Measurements from ENCODE around the gene PARD3B.

DNA sequence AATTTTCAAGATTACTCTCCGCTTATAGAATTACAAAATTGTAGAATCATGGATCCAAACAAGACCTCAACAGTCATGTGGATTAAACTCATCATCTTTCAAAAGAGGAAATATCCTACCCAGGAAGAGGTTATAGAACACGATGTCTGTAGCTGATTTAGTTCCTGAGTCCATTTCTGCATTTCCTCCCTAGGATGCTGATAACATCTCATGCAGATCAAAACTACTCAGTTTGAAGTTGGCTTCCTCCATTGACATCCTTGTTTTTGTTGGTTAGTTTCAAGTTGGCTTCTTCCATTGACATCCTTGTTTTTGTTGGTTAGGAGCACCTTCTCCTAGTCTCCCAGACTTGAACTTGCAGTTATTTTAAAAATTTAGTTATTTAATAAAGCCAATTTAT, 147.5 kb downstream of the PARD3B start:
- TF ChIP-seq, protein P1, sequence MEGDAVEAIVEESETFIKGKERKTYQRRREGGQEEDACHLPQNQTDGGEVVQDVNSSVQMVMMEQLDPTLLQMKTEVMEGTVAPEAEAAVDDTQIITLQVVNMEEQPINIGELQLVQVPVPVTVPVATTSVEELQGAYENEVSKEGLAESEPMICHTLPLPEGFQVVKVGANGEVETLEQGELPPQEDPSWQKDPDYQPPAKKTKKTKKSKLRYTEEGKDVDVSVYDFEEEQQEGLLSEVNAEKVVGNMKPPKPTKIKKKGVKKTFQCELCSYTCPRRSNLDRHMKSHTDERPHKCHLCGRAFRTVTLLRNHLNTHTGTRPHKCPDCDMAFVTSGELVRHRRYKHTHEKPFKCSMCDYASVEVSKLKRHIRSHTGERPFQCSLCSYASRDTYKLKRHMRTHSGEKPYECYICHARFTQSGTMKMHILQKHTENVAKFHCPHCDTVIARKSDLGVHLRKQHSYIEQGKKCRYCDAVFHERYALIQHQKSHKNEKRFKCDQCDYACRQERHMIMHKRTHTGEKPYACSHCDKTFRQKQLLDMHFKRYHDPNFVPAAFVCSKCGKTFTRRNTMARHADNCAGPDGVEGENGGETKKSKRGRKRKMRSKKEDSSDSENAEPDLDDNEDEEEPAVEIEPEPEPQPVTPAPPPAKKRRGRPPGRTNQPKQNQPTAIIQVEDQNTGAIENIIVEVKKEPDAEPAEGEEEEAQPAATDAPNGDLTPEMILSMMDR (IDR thresholded peaks at IDR 0.05; ENCODE audit: low read depth, low read length, poor library complexity, severe bottlenecking): no peak
- TF ChIP-seq EZH2phosphoT487 (IDR thresholded peaks at IDR 0.05; ENCODE audit: borderline replicate concordance, low read length): no peak
